MM.1S (cell line): ENCODE results near the gene ZG16B.

Source experiments
- DNase-seq: peaks from one replicate; pipeline ENCODE4 v3.0.0-alpha.2; 2015
- H2AFZ ChIP-seq: fragments of 300-600 bp; sonication (generic); 2 replicates; pipeline ENCODE4 v1.6.0; 2016; ENCODE audit warnings: antibody characterized with exemption, low read length
- H3F3A ChIP-seq: fragments of 300-600 bp; sonication (generic); 2 replicates; pipeline ENCODE4 v1.6.1; 2016; ENCODE audit warnings: mild to moderate bottlenecking, antibody characterized with exemption, low read length, moderate library complexity, mixed read lengths; ENCODE audit not compliant: insufficient read depth
- H3K27ac ChIP-seq: fragments of 300-600 bp; sonication (generic); 2 replicates; pipeline ENCODE4 v1.5.1; 2016; ENCODE audit warnings: mild to moderate bottlenecking, low read length
- H3K27me3 ChIP-seq: fragments of 300-600 bp; sonication (generic); replicated peaks from 2 replicates; pipeline ENCODE4 v1.6.0; 2016; ENCODE audit warnings: low read length; ENCODE audit not compliant: insufficient read depth
- H3K36me3 ChIP-seq: fragments of 300-600 bp; sonication (generic); replicated peaks from 2 replicates; pipeline ENCODE4 v1.6.1; 2016; ENCODE audit warnings: mild to moderate bottlenecking, low read length, mixed read lengths; ENCODE audit not compliant: insufficient read depth
- H3K4me1 ChIP-seq: fragments of 300-600 bp; sonication (generic); 2 replicates; pipeline ENCODE4 v1.6.1; 2016; ENCODE audit warnings: low read length, mixed read lengths
- H3K4me2 ChIP-seq: fragments of 300-600 bp; sonication (generic); 2 replicates; pipeline ENCODE4 v1.6.0; 2016; ENCODE audit warnings: low read depth, low read length
- H3K4me3 ChIP-seq: fragments of 300-600 bp; sonication (generic); 2 replicates; pipeline ENCODE4 v1.5.1; 2016; ENCODE audit warnings: low read length, mixed read lengths
- H3K79me2 ChIP-seq: fragments of 300-600 bp; sonication (generic); 2 replicates; pipeline ENCODE4 v1.6.1; 2016; ENCODE audit warnings: mixed run types, low read length, mixed read lengths
- H3K9ac ChIP-seq: fragments of 300-600 bp; sonication (generic); 2 replicates; pipeline ENCODE4 v1.6.1; 2016; ENCODE audit warnings: low read length, mixed read lengths
- H3K9me2 ChIP-seq: fragments of 300-600 bp; sonication (generic); replicated peaks from 2 replicates; pipeline ENCODE4 v1.6.1; 2016; ENCODE audit warnings: mild to moderate bottlenecking, low read length, mixed read lengths; ENCODE audit not compliant: insufficient read depth
- H3K9me3 ChIP-seq: fragments of 300-600 bp; sonication (generic); replicated peaks from 2 replicates; pipeline ENCODE4 v1.6.1; 2016; ENCODE audit warnings: mild to moderate bottlenecking, low read length, mixed read lengths; ENCODE audit not compliant: insufficient read depth
- H4K20me1 ChIP-seq: fragments of 300-600 bp; sonication (generic); 2 replicates; pipeline ENCODE4 v1.6.1; 2016; ENCODE audit warnings: mild to moderate bottlenecking, low read length, moderate library complexity, mixed read lengths; ENCODE audit not compliant: insufficient read depth
- CTCF ChIP-seq: fragments of 300-600 bp; sonication (generic); IDR thresholded peaks from 2 replicates; pipeline ENCODE4 v1.5.1; 2016; ENCODE audit warnings: antibody characterized with exemption, low read length, mixed read lengths
- EZH2 ChIP-seq: fragments of 300-600 bp; sonication (generic); optimal IDR thresholded peaks from 2 replicates; pipeline ENCODE3; 2017; ENCODE audit warnings: low read depth, mild to moderate bottlenecking, antibody characterized with exemption, low read length, mixed read lengths
- EZH2phosphoT487 ChIP-seq: fragments of 300-600 bp; sonication (generic); IDR thresholded peaks from 2 replicates; pipeline ENCODE4 v1.6.1; 2018; ENCODE audit warnings: antibody characterized with exemption, low read length

Gene ZG16B

GRCh38 chr16:2836646-2837508 lies 6.8 kb downstream of the ZG16B start:
- Histone ChIP-seq H3K4me2 (no peak overlapping the region), H3K9me3 (no peaks in the 10 kb centered on the region), H3K4me1 (no peaks in the 10 kb centered on the region), H3K36me3 (no peaks in the 10 kb centered on the region), H4K20me1 (no peaks in the 10 kb centered on the region), H2AFZ (no peak overlapping the region), H3K9me2 (no peaks in the 10 kb centered on the region), H3F3A (no peaks in the 10 kb centered on the region), H3K27me3 (peaks cover 75% of the 10 kb centered on the region), H3K79me2 (no peaks in the 10 kb centered on the region), H3K27ac (no peak overlapping the region), H3K4me3 (no peak overlapping the region), H3K9ac (no peak overlapping the region)
- DNase-seq = no peak
- TF ChIP-seq EZH2phosphoT487 (no peak), EZH2 (no peak), CTCF (no peak)

GRCh38 chr16:2838928-2839327 lies 8.8 kb downstream of the ZG16B start:
- H3K4me3 ChIP-seq = no peak overlapping the region
- H3K79me2 ChIP-seq = no peaks in the 10 kb centered on the region
- TF ChIP-seq EZH2 (no peak), CTCF (peak; percentile 78), EZH2phosphoT487 (no peak)
- no peaks in the 10 kb centered on the region for H3K9me3 ChIP-seq
- no peaks in the 10 kb centered on the region for H4K20me1 ChIP-seq
- no peak overlapping the region for H2AFZ ChIP-seq
- H3K9ac ChIP-seq = no peak overlapping the region
- no peak overlapping the region for H3K4me2 ChIP-seq
- H3K27me3 ChIP-seq = peaks cover 66% of the 10 kb centered on the region
- H3K4me1 ChIP-seq = no peaks in the 10 kb centered on the region
- no peaks in the 10 kb centered on the region for H3K9me2 ChIP-seq
- no peaks in the 10 kb centered on the region for H3F3A ChIP-seq
- H3K27ac ChIP-seq = no peak overlapping the region
- peak; percentile 48 for DNase-seq
- H3K36me3 ChIP-seq = no peaks in the 10 kb centered on the region

GRCh38 chr16:2839650-2840450 lies 9.7 kb downstream of the ZG16B start:
- no peak overlapping the region for H3K9ac ChIP-seq
- no peaks in the 10 kb centered on the region for H3K79me2 ChIP-seq
- TF ChIP-seq EZH2 = no peak
- no peak for TF ChIP-seq CTCF
- no peak for TF ChIP-seq EZH2phosphoT487
- H3K9me3 ChIP-seq = no peaks in the 10 kb centered on the region
- no peak overlapping the region for H3K4me2 ChIP-seq
- H3K36me3 ChIP-seq = no peaks in the 10 kb centered on the region
- no peaks in the 10 kb centered on the region for H3K4me1 ChIP-seq
- H3K27me3 ChIP-seq = peaks cover 70% of the 10 kb centered on the region
- H3K27ac ChIP-seq = no peak overlapping the region
- DNase-seq = no peak
- H4K20me1 ChIP-seq = no peaks in the 10 kb centered on the region
- no peaks in the 10 kb centered on the region for H3K9me2 ChIP-seq
- H2AFZ ChIP-seq = no peak overlapping the region
- no peak overlapping the region for H3K4me3 ChIP-seq
- no peaks in the 10 kb centered on the region for H3F3A ChIP-seq
